CD4-positive, alpha-beta memory T cell (primary cell): ENCODE results near the gene TADA3. TPM values are rescaled to one million over a fixed set of nuclear protein-coding genes. Genes with fewer than 3 reads are reported as not detected.

ENCODE experiments used
- CTCF ChIA-PET: fragments of 350-600 bp; sonication (Branson Sonifier 250); formaldehyde crosslinking; loops from one replicate; lab custom pipeline; 2021; ENCODE audit warnings: inconsistent platforms; ENCODE audit not compliant: partially characterized antibody; lab: Charles Lee
- POLR2A ChIA-PET: fragments of 350-600 bp; sonication (Branson Sonifier 250); formaldehyde crosslinking; loops from one replicate; lab custom pipeline; 2021; ENCODE audit not compliant: partially characterized antibody; lab: Charles Lee
- DNase-seq, 5 donors: peaks; one replicate each; pipeline versions ENCODE4 v3.0.0 to v3.0.0-alpha.2; 2020 to 2022; ENCODE audit warnings: mixed read lengths in 1 of 5
- H3K27ac ChIP-seq: one replicate; pipeline ENCODE4 v1.7.0; 2013; ENCODE audit warnings: low read depth, low read length
- H3K27me3 ChIP-seq: 2 replicates; pipeline ENCODE4 v1.7.0; 2013; ENCODE audit warnings: mild to moderate bottlenecking, low read length, moderate library complexity; ENCODE audit not compliant: insufficient read depth
- H3K36me3 ChIP-seq: 2 replicates; pipeline ENCODE4 v1.7.0; 2013; ENCODE audit warnings: mild to moderate bottlenecking, low read length, moderate library complexity; ENCODE audit not compliant: insufficient read depth
- H3K4me1 ChIP-seq: 2 replicates; pipeline ENCODE4 v1.7.0; 2013; ENCODE audit warnings: mild to moderate bottlenecking, low read length, moderate library complexity; ENCODE audit not compliant: insufficient read depth
- H3K4me3 ChIP-seq, 2 donors: one replicate each; pipeline ENCODE4 v1.7.0; 2013; ENCODE audit warnings: low read length in 2 of 2, mild to moderate bottlenecking in 1 of 2
- H3K9me3 ChIP-seq, 2 donors: one replicate each; pipeline ENCODE4 v1.7.0; 2013; ENCODE audit warnings: low read length in 2 of 2, control low read depth in 1 of 2; ENCODE audit not compliant: control insufficient read depth in 1 of 2
- H3K27ac Mint-ChIP-seq, 7 donors: one replicate each; pipeline ENCODE4 v1.8.0; 2020 to 2021; ENCODE audit warnings: mixed read lengths in 7 of 7, mild to moderate bottlenecking in 6 of 7, inconsistent platforms in 3 of 7, moderate library complexity in 3 of 7
- H3K27me3 Mint-ChIP-seq, 2 donors: one replicate each; pipeline ENCODE4 v1.8.0; 2020 to 2021; ENCODE audit warnings: mixed read lengths in 2 of 2
- H3K36me3 Mint-ChIP-seq, 2 donors: one replicate each; pipeline ENCODE4 v1.8.0; 2020 to 2021; ENCODE audit warnings: mixed read lengths in 2 of 2, inconsistent platforms in 1 of 2, mild to moderate bottlenecking in 1 of 2
- H3K4me1 Mint-ChIP-seq, 4 donors: one replicate each; pipeline ENCODE4 v1.8.0; 2020 to 2021; ENCODE audit warnings: mixed read lengths in 4 of 4, mild to moderate bottlenecking in 1 of 4
- H3K4me3 Mint-ChIP-seq, 8 donors: one replicate each; pipeline ENCODE4 v1.8.0; 2020 to 2021; ENCODE audit warnings: mixed read lengths in 8 of 8, mild to moderate bottlenecking in 7 of 8, moderate library complexity in 6 of 8, inconsistent platforms in 3 of 8
- H3K9me3 Mint-ChIP-seq, 8 donors: one replicate each; pipeline ENCODE4 v1.8.0; 2020 to 2021; ENCODE audit warnings: mixed read lengths in 8 of 8, mild to moderate bottlenecking in 5 of 8, inconsistent platforms in 3 of 8, moderate library complexity in 1 of 8
- intact Hi-C: fragments of 100-400 bp; cut with micrococcal nuclease; formaldehyde crosslinking; loops from one replicate; pipeline ENCODE4 v1.15.1; 2023
- polyA plus RNA-seq, 2 donors: library from polyadenylated mRNA; unstranded; fragments of 300-500 nt; fragmentation: Illumina TruSeq; gene quantifications; one replicate each; pipeline ENCODE4 v1.2.3, GENCODE V29; 2021
- total RNA-seq, 2 experiments: library from RNA; stranded (reverse); gene quantifications; one replicate each; pipeline ENCODE4 v1.2.3, GENCODE V29; 2021

TADA3 gene
- total and polyA plus RNA-seq, 4 experiments from 2014 or later, result 35.3 to 54.6 (median 39.5) TPM

- Mint-ChIP-seq H3K36me3 (peaks cover 52 to 67% of the 10 kb centered on the region in 2 donors), H3K4me3 (no peak overlapping the region), H3K4me1 (peaks cover 33 to 46% (median 40%) of the 10 kb centered on the region in 4 donors), H3K27me3 (no peaks in the 10 kb centered on the region), H3K27ac (peak overlapping the region in 3 of 7 donors; percentile 18 to 41 (median 26)), H3K9me3 (no peaks in the 10 kb centered on the region)
- Histone ChIP-seq H3K27ac (no peak overlapping the region), H3K36me3 (peaks cover 36% of the 10 kb centered on the region), H3K27me3 (no peaks in the 10 kb centered on the region), H3K4me3 (no peak overlapping the region), H3K9me3 (no peaks in the 10 kb centered on the region), H3K4me1 (peaks cover 31% of the 10 kb centered on the region)
- intact Hi-C loops, result no loop called here
- DNase-seq, result no peak
- POLR2A ChIA-PET, result no interaction called here
- CTCF ChIA-PET, result interaction anchor here (0.6 to 1.2 kb wide), 2 partner anchors 37 to 160 kb away, joined by 3 to 4 read pairs; partner anchors contain the start of gene OGG1
Measured at GRCh38 chr3:9786209-9786739, 6.0 kb downstream of the TADA3 start.

- H3K27ac ChIP-seq, result no peak overlapping the region
- CTCF ChIA-PET, result interaction anchor here (1.2 kb wide), 1 partner anchor 161 kb away, joined by 4 read pairs; no protein-coding TSS in a partner anchor
- Mint-ChIP-seq H3K9me3 (no peaks in the 10 kb centered on the region), H3K4me3 (no peak overlapping the region), H3K4me1 (peaks cover 32 to 46% (median 40%) of the 10 kb centered on the region in 4 donors), H3K27ac (peak overlapping the region in 2 of 7 donors; percentile 30 to 61), H3K36me3 (peaks cover 54 to 70% of the 10 kb centered on the region in 2 donors), H3K27me3 (no peaks in the 10 kb centered on the region)
- H3K27me3 ChIP-seq, result no peaks in the 10 kb centered on the region
- peaks cover 31% of the 10 kb centered on the region for H3K4me1 ChIP-seq
- peaks cover 36% of the 10 kb centered on the region for H3K36me3 ChIP-seq
- POLR2A ChIA-PET, result no interaction called here
- intact Hi-C loops, result no loop called here
- no peaks in the 10 kb centered on the region for H3K9me3 ChIP-seq
- no peak overlapping the region for H3K4me3 ChIP-seq
- DNase-seq, result no peak
Measured at GRCh38 chr3:9785602-9786001, 6.7 kb downstream of the TADA3 start.

GRCh38 chr3:9784965-9785364 lies 7.3 kb downstream of the TADA3 start:
- Mint-ChIP-seq H3K4me3 (no peak overlapping the region), H3K27ac (no peak overlapping the region), H3K9me3 (no peaks in the 10 kb centered on the region), H3K27me3 (no peaks in the 10 kb centered on the region), H3K4me1 (peaks cover 33 to 46% (median 40%) of the 10 kb centered on the region in 4 donors), H3K36me3 (peaks cover 49 to 64% of the 10 kb centered on the region in 2 donors)
- H3K9me3 ChIP-seq, result no peaks in the 10 kb centered on the region
- intact Hi-C loops, result loop anchor here (5.0 kb wide), 1 partner anchor 952 kb away; no protein-coding TSS in a partner anchor
- no peak overlapping the region for H3K4me3 ChIP-seq
- H3K4me1 ChIP-seq, result peaks cover 33% of the 10 kb centered on the region
- H3K27ac ChIP-seq, result no peak overlapping the region
- POLR2A ChIA-PET, result no interaction called here
- CTCF ChIA-PET, result interaction anchor here (1.2 kb wide), 1 partner anchor 161 kb away, joined by 4 read pairs; no protein-coding TSS in a partner anchor
- peaks cover 36% of the 10 kb centered on the region for H3K36me3 ChIP-seq
- DNase-seq, result no peak
- H3K27me3 ChIP-seq, result no peaks in the 10 kb centered on the region

- ChIA-PET POLR2A (no interaction called here), CTCF (no interaction called here)
- peaks cover 43% of the 10 kb centered on the region for H3K4me1 ChIP-seq
- intact Hi-C loops, result loop anchor here (5.0 kb wide), 1 partner anchor 953 kb away; no protein-coding TSS in a partner anchor
- no peak overlapping the region for H3K4me3 Mint-ChIP-seq
- H3K36me3 ChIP-seq, result peaks cover 28% of the 10 kb centered on the region
- H3K4me1 Mint-ChIP-seq, result peaks cover 39 to 56% (median 48%) of the 10 kb centered on the region in 4 donors
- H3K36me3 Mint-ChIP-seq, result peaks cover 40 to 54% of the 10 kb centered on the region in 2 donors
- H3K4me3 ChIP-seq, result no peak overlapping the region
- no peak overlapping the region for H3K27ac ChIP-seq
- H3K9me3 ChIP-seq, result no peaks in the 10 kb centered on the region
- H3K27ac Mint-ChIP-seq, result peak overlapping the region in 1 of 7 donors; percentile 60
- no peak for DNase-seq
- H3K27me3 ChIP-seq, result no peaks in the 10 kb centered on the region
- no peaks in the 10 kb centered on the region for H3K9me3 Mint-ChIP-seq
- no peaks in the 10 kb centered on the region for H3K27me3 Mint-ChIP-seq
Measured at GRCh38 chr3:9783954-9784353, 8.3 kb downstream of the TADA3 start.

GRCh38 chr3:9782770-9783169 lies 9.5 kb downstream of the TADA3 start:
- Mint-ChIP-seq H3K4me1 (peaks cover 44 to 65% (median 56%) of the 10 kb centered on the region in 4 donors), H3K9me3 (no peaks in the 10 kb centered on the region), H3K27ac (peak overlapping the region in 1 of 7 donors; percentile 59), H3K4me3 (peak overlapping the region in 1 of 8 donors; percentile 24), H3K36me3 (peaks cover 37 to 50% of the 10 kb centered on the region in 2 donors), H3K27me3 (no peaks in the 10 kb centered on the region)
- Histone ChIP-seq H3K36me3 (peaks cover 28% of the 10 kb centered on the region), H3K9me3 (no peaks in the 10 kb centered on the region), H3K27ac (no peak overlapping the region), H3K4me3 (no peak overlapping the region), H3K27me3 (no peaks in the 10 kb centered on the region), H3K4me1 (peaks cover 52% of the 10 kb centered on the region)
- ChIA-PET POLR2A (interaction anchor here (1.2 to 2.1 kb wide), 4 partner anchors 8 to 30 kb away, joined by 3 to 15 read pairs (median 4); partner anchors contain the start of genes ARPC4 and TADA3), CTCF (interaction anchor here (0.9 to 1.4 kb wide), 4 partner anchors 48 to 163 kb away, joined by 3 to 6 read pairs (median 3); partner anchors contain the start of gene BRPF1)
- intact Hi-C loops, result loop anchor here (5.0 kb wide), 1 partner anchor 955 kb away; no protein-coding TSS in a partner anchor
- DNase-seq, result peak in 2 of 5 donors; percentile 11 to 16

GRCh38 chr3:9781978-9782603 lies 10.2 kb downstream of the TADA3 start:
- peaks cover 33 to 44% of the 10 kb centered on the region in 2 donors for H3K36me3 Mint-ChIP-seq
- peaks cover 23% of the 10 kb centered on the region for H3K36me3 ChIP-seq
- H3K4me3 ChIP-seq, result no peak overlapping the region
- ChIA-PET CTCF (interaction anchor here (0.5 to 1.9 kb wide), 8 partner anchors 8 to 370 kb away, joined by 3 to 8 read pairs (median 3); partner anchors contain the start of genes ARPC4, BRPF1 and TADA3), POLR2A (interaction anchor here (1.2 to 2.3 kb wide), 7 partner anchors 9 to 151 kb away, joined by 3 to 15 read pairs (median 3); partner anchors contain the start of genes ARPC4, BRPF1, OGG1 and TADA3)
- H3K4me3 Mint-ChIP-seq, result peak overlapping the region in 2 of 8 donors; percentile 24 to 46
- H3K27me3 ChIP-seq, result no peaks in the 10 kb centered on the region
- H3K4me1 Mint-ChIP-seq, result peaks cover 41 to 61% (median 54%) of the 10 kb centered on the region in 4 donors
- H3K9me3 ChIP-seq, result no peaks in the 10 kb centered on the region
- H3K27ac ChIP-seq, result no peak overlapping the region
- no peaks in the 10 kb centered on the region for H3K27me3 Mint-ChIP-seq
- DNase-seq, result no peak
- H3K9me3 Mint-ChIP-seq, result no peaks in the 10 kb centered on the region
- H3K27ac Mint-ChIP-seq, result peak overlapping the region in 5 of 7 donors; percentile 9 to 89 (median 43)
- H3K4me1 ChIP-seq, result peaks cover 48% of the 10 kb centered on the region
- intact Hi-C loops, result loop anchor here (5.0 kb wide), 1 partner anchor 955 kb away; no protein-coding TSS in a partner anchor
